Pancreas (tissue), 10 donors: Measurements from ENCODE around the gene CAV3. TPM values are rescaled to one million over a fixed set of nuclear protein-coding genes. Genes with fewer than 3 reads are reported as not detected.

Experiments
- ATAC-seq, 4 donors: fragments of 200-7000 bp; cut with Tn5 transposase; one replicate each; pipeline versions ENCODE4 v1.8.0 to v1.9.1; 2020; ENCODE audit warnings: mild to moderate bottlenecking in 4 of 4, moderate library complexity in 4 of 4
- DNase-seq, 6 donors: peaks; one replicate each; pipeline ENCODE4 v3.0.0-alpha.2; 2020
- FAIRE-seq: peaks from 2 replicates; lab custom pipeline; 2012; peaks lifted over from hg19 to GRCh38; lab: Jason Lieb, UNC
- H3K27ac ChIP-seq, 4 donors: fragments of 200-600 bp; sonication (generic); 1 replicate in 3 of 4; 2 replicates in 1 of 4; pipeline versions ENCODE4 v1.5.0 to v1.8.0; 2020
- H3K27me3 ChIP-seq, 4 donors: fragments of 200-600 bp; one replicate each; pipeline ENCODE4 v1.8.0; 2021
- H3K36me3 ChIP-seq, 3 donors: fragments of 200-600 bp; sonication (generic) in 1 of 3; one replicate each; pipeline versions ENCODE4 v1.5.0 to v1.8.0; 2020 to 2021
- H3K4me1 ChIP-seq, 3 donors: fragments of 200-600 bp; one replicate each; pipeline ENCODE4 v1.8.0; 2021
- H3K4me3 ChIP-seq, 4 donors: fragments of 200-600 bp; sonication (generic) in 2 of 4; one replicate each; pipeline versions ENCODE4 v1.5.0 to v1.8.0; 2020 to 2021
- H3K9me3 ChIP-seq, 4 donors: fragments of 200-600 bp; one replicate each; pipeline ENCODE4 v1.8.0; 2021
- CTCF ChIP-seq, 4 donors: fragments of 200-600 bp; sonication (generic) in 3 of 4; IDR thresholded peaks; one replicate each; pipeline versions ENCODE4 v1.5.0 to v1.8.0; 2021; ENCODE audit warnings: antibody characterized with exemption in 4 of 4
- WGBS, 2 donors: extraction: QIAGEN DNeasy Blood & Tissue Kit; methylation state at CpG; one replicate each; pipeline ENCODE4 v1.1.7; 2013; 5-methylcytosine and 5-hydroxymethylcytosine counted together
- intact Hi-C, 3 donors: fragments of 100-400 bp; cut with DNase I; formaldehyde crosslinking; loops; one replicate each; pipeline versions ENCODE4 v1.11.1 to v1.14.2; 2022
- polyA plus RNA-seq, 2 donors: library from polyadenylated mRNA; stranded (reverse); fragments of 200-250 nt; gene quantifications; one replicate each; pipeline ENCODE4 v1.2.3, GENCODE V29; 2013
- total RNA-seq, 6 donors: library from RNA; stranded (reverse); fragmentation: NEBNext Ultra II Directional in 4 of 6; extraction: Animal tissue kit (Norgen Biotek cat#: 25700) in 4 of 6; gene quantifications; one replicate each; pipeline versions ENCODE4 v1.2.1 to v1.2.4, GENCODE V29; 2021 to 2023
- donor health status: healthy with polysubstance abuse.
- donor health status: DM: no; HTN: no; CAD: no; lungs with moderate emphysema.
- donor health status: DM: no; HTN: no; CAD: no.
- donor health status: control.
- donor health status: control.
- donor health status: Bipolar disorder and iron deficiency.
- donor health status: DM: yes; HTN: yes; CAD: no.
- donor health status: DM: no; HTN: no; CAD: no.
- donor health status: DM: no; HTN: no; CAD: no.
- donor health status: DM: yes; HTN: yes; CAD: no.

The CAV3 gene
- total and polyA plus RNA-seq, 8 donors = not detected

- ATAC-seq (no peak), DNase-seq (no peak), FAIRE-seq (no peak)
- intact Hi-C loops = no loop called here
- Histone ChIP-seq H3K36me3 (no peaks in the 10 kb centered on the region), H3K27ac (no peak overlapping the region), H3K4me3 (no peak overlapping the region), H3K9me3 (no peaks in the 10 kb centered on the region), H3K27me3 (no peaks in the 10 kb centered on the region), H3K4me1 (no peaks in the 10 kb centered on the region)
- no peak for TF ChIP-seq CTCF (IDR thresholded peaks at IDR 0.05)
- WGBS, 2 donors = 70 to 71% methylated on average over 5 of the region's 5 CpGs
Measured at GRCh38 chr3:8722808-8723207, 10.8 kb upstream of the CAV3 start.

- no peak for TF ChIP-seq CTCF (IDR thresholded peaks at IDR 0.05)
- no peaks in the 10 kb centered on the region for H3K27me3 ChIP-seq
- ATAC-seq = no peak
- 57 to 82% methylated on average over 3 of the region's 3 CpGs for WGBS, 2 donors
- H3K36me3 ChIP-seq = no peaks in the 10 kb centered on the region
- H3K4me3 ChIP-seq = no peak overlapping the region
- H3K9me3 ChIP-seq = no peaks in the 10 kb centered on the region
- no peak overlapping the region for H3K27ac ChIP-seq
- intact Hi-C loops = no loop called here
- no peak for DNase-seq
- FAIRE-seq = no peak
- no peaks in the 10 kb centered on the region for H3K4me1 ChIP-seq
Measured at GRCh38 chr3:8723612-8724011, 10.0 kb upstream of the CAV3 start.

GRCh38 chr3:8724108-8724752 lies 9.4 kb upstream of the CAV3 start:
- Histone ChIP-seq H3K4me1 (no peaks in the 10 kb centered on the region), H3K4me3 (no peak overlapping the region), H3K27me3 (no peaks in the 10 kb centered on the region), H3K36me3 (no peaks in the 10 kb centered on the region), H3K27ac (no peak overlapping the region), H3K9me3 (no peaks in the 10 kb centered on the region)
- WGBS, 2 donors = 49 to 62% methylated on average over 3 of the region's 3 CpGs
- no peak for ATAC-seq
- intact Hi-C loops = no loop called here
- DNase-seq = no peak
- TF ChIP-seq CTCF (IDR thresholded peaks at IDR 0.05) = no peak
- no peak for FAIRE-seq

- intact Hi-C loops = no loop called here
Measured at GRCh38 chr3:8727605-8728512, 5.7 kb upstream of the CAV3 start.

More at GRCh38 chr3:8727605-8728512, 5.7 kb upstream of the CAV3 start:
- 61 to 79% methylated on average over 9 of the region's 9 CpGs for WGBS, 2 donors
- no peak for FAIRE-seq
- ATAC-seq = no peak
- Histone ChIP-seq H3K9me3 (no peaks in the 10 kb centered on the region), H3K27me3 (no peaks in the 10 kb centered on the region), H3K4me3 (no peak overlapping the region), H3K4me1 (no peaks in the 10 kb centered on the region), H3K27ac (no peak overlapping the region), H3K36me3 (no peaks in the 10 kb centered on the region)
- DNase-seq = no peak
- no peak for TF ChIP-seq CTCF (IDR thresholded peaks at IDR 0.05)
